Measurements from ENCODE around the gene TOR1AIP1. TPM values are rescaled to one million over a fixed set of nuclear protein-coding genes. Genes with fewer than 3 reads are reported as not detected.
"Not testable (repeated sequence)": the region's sequence is repeated elsewhere in the genome, so short reads cannot be mapped to it uniquely, and the experiment has no call there.

TOR1AIP1 gene
- total RNA-seq, 1 experiment from 2014 or later = 21.3 TPM

- peaks cover 4% of the 10 kb centered on the region; the same call in 1 of the 2 replicates for H3K36me3 ChIP-seq (ENCODE audit: low read depth, low read length)
- ChIA-PET CTCF (no interaction called here), POLR2A (ENCODE audit: unreplicated experiment) (no interaction called here)
- H3K9me3 ChIP-seq (ENCODE audit: low read length) = no peaks in the 10 kb centered on the region
- BruUV-seq (replicated peaks) = no TSS peak
- H3K4me2 ChIP-seq (ENCODE audit: low read length) = no peak overlapping the region
- no peak overlapping the region for H3K27ac ChIP-seq (ENCODE audit: low read length)
- no peak overlapping the region for H3K4me3 ChIP-seq (ENCODE audit: low read length)
- H2AFZ ChIP-seq (ENCODE audit: low read length) = no peak overlapping the region
- no peaks in the 10 kb centered on the region for H4K20me1 ChIP-seq (ENCODE audit: low read length)
- TF ChIP-seq EZH2 (IDR thresholded peaks at IDR 0.05; ENCODE audit: low read length, unreplicated experiment) (no peak), CTCF (conservative IDR thresholded peaks at IDR 0.05; ENCODE audit: low read depth, low read length) (no peak), EZH2phosphoT487 (IDR thresholded peaks at IDR 0.05; ENCODE audit: borderline replicate concordance, low read length) (no peak)
- H3K27me3 ChIP-seq (ENCODE audit: low read length) = no peaks in the 10 kb centered on the region
- DNase-seq = no peak
- no peaks in the 10 kb centered on the region for H3K9me2 ChIP-seq (replicated peaks; ENCODE audit: low read length)
- intact Hi-C loops (cut with micrococcal nuclease) = no loop called here
- H3K9ac ChIP-seq (ENCODE audit: low read length) = no peak overlapping the region
- ATAC-seq = no peak
- no peaks in the 10 kb centered on the region for H3F3A ChIP-seq (ENCODE audit: low read length, unreplicated experiment)
- H3K79me2 ChIP-seq (ENCODE audit: low read length) = no peaks in the 10 kb centered on the region
- H3K4me1 ChIP-seq (ENCODE audit: insufficient read depth, low read length) = no peaks in the 10 kb centered on the region
Measured at GRCh38 chr1:179848233-179848632, 33.9 kb upstream of the TOR1AIP1 start.

GRCh38 chr1:179853102-179853501 is 29.0 kb upstream of the TOR1AIP1 start:
- no peaks in the 10 kb centered on the region for H3K79me2 ChIP-seq (ENCODE audit: low read length)
- no peaks in the 10 kb centered on the region for H3K4me1 ChIP-seq (ENCODE audit: insufficient read depth, low read length)
- DNase-seq (no peak), ATAC-seq (no peak)
- H4K20me1 ChIP-seq (ENCODE audit: low read length) = no peaks in the 10 kb centered on the region
- ChIA-PET POLR2A (ENCODE audit: unreplicated experiment) (no interaction called here), CTCF (no interaction called here)
- intact Hi-C loops (cut with micrococcal nuclease) = no loop called here
- H2AFZ ChIP-seq (ENCODE audit: low read length) = no peak overlapping the region
- H3K9me2 ChIP-seq (replicated peaks; ENCODE audit: low read length) = no peaks in the 10 kb centered on the region
- TF ChIP-seq EZH2phosphoT487 (IDR thresholded peaks at IDR 0.05; ENCODE audit: borderline replicate concordance, low read length) (no peak), EZH2 (IDR thresholded peaks at IDR 0.05; ENCODE audit: low read length, unreplicated experiment) (no peak), CTCF (conservative IDR thresholded peaks at IDR 0.05; ENCODE audit: low read depth, low read length) (no peak)
- H3K27me3 ChIP-seq (ENCODE audit: low read length) = no peaks in the 10 kb centered on the region
- H3K9ac ChIP-seq (ENCODE audit: low read length) = no peak overlapping the region
- no peak overlapping the region for H3K4me3 ChIP-seq (ENCODE audit: low read length)
- H3K27ac ChIP-seq (ENCODE audit: low read length) = no peak overlapping the region
- H3F3A ChIP-seq (ENCODE audit: low read length, unreplicated experiment) = no peaks in the 10 kb centered on the region
- H3K36me3 ChIP-seq (ENCODE audit: low read depth, low read length) = 0 out of 2 replicates have a peak, but pooled peaks cover 4% of the 10 kb centered on the region
- no TSS peak for BruUV-seq (replicated peaks)
- no peaks in the 10 kb centered on the region for H3K9me3 ChIP-seq (ENCODE audit: low read length)
- no peak overlapping the region for H3K4me2 ChIP-seq (ENCODE audit: low read length)

GRCh38 chr1:179855831-179856230 is 26.3 kb upstream of the TOR1AIP1 start:
- intact Hi-C loops (cut with micrococcal nuclease); H4K20me1 ChIP-seq (ENCODE audit: low read length); DNase-seq; POLR2A ChIA-PET (ENCODE audit: unreplicated experiment); H3K36me3 ChIP-seq (ENCODE audit: low read depth, low read length); H3K9me3 ChIP-seq (ENCODE audit: low read length); H3K79me2 ChIP-seq (ENCODE audit: low read length); H3K27me3 ChIP-seq (ENCODE audit: low read length); H3K9ac ChIP-seq (ENCODE audit: low read length); H3K4me2 ChIP-seq (ENCODE audit: low read length); ATAC-seq; H2AFZ ChIP-seq (ENCODE audit: low read length); H3K4me1 ChIP-seq (ENCODE audit: insufficient read depth, low read length); H3K4me3 ChIP-seq (ENCODE audit: low read length); H3K9me2 ChIP-seq (replicated peaks; ENCODE audit: low read length); H3F3A ChIP-seq (ENCODE audit: low read length, unreplicated experiment); BruUV-seq (replicated peaks); CTCF ChIA-PET; H3K27ac ChIP-seq (ENCODE audit: low read length): not testable (repeated sequence)
